Activated naive CD8-positive, alpha-beta T cell (primary cell): ENCODE measurements around the gene PNPLA6.

Experiments used
- H3K27ac Mint-ChIP-seq: one replicate; pipeline ENCODE4 v1.8.0; 2021; ENCODE audit warnings: mixed read lengths
- H3K27me3 Mint-ChIP-seq: one replicate; pipeline ENCODE4 v1.8.0; 2021; ENCODE audit warnings: mixed read lengths
- H3K36me3 Mint-ChIP-seq: one replicate; pipeline ENCODE4 v1.8.0; 2021; ENCODE audit warnings: mixed read lengths
- H3K4me1 Mint-ChIP-seq: one replicate; pipeline ENCODE4 v1.8.0; 2021; ENCODE audit warnings: low read depth, mixed read lengths
- H3K4me3 Mint-ChIP-seq: one replicate; pipeline ENCODE4 v1.8.0; 2021; ENCODE audit warnings: mild to moderate bottlenecking, mixed read lengths
- H3K9me3 Mint-ChIP-seq: one replicate; pipeline ENCODE4 v1.8.0; 2021; ENCODE audit warnings: low read depth, mixed read lengths

Gene PNPLA6

GRCh38 chr19:7535047-7535997 is at the start of gene PNPLA6:
Gene PNPLA6, plus strand, starts transcription at chr19:7535717. Its CDS starts 72 bp downstream, at chr19:7535789.
- no peaks in the 10 kb centered on the region for H3K9me3 Mint-ChIP-seq
- peaks cover 4% of the 10 kb centered on the region for H3K36me3 Mint-ChIP-seq
- peak within 1 kb of the TSS; percentile 85 for H3K27ac Mint-ChIP-seq
- H3K4me1 Mint-ChIP-seq: peaks cover 11% of the 10 kb centered on the region
- H3K27me3 Mint-ChIP-seq: no peaks in the 10 kb centered on the region
- peak within 1 kb of the TSS; percentile 94 for H3K4me3 Mint-ChIP-seq

GRCh38 chr19:7486923-7487322 is 48.6 kb upstream of the PNPLA6 start:
- no peaks in the 10 kb centered on the region for H3K36me3 Mint-ChIP-seq
- H3K27ac Mint-ChIP-seq: no peak overlapping the region
- no peaks in the 10 kb centered on the region for H3K9me3 Mint-ChIP-seq

GRCh38 chr19:7488736-7489353 is 46.7 kb upstream of the PNPLA6 start, which contains the start of gene PEX11G:
Gene PEX11G, minus strand, starts transcription at chr19:7489035. Its CDS starts 25 bp downstream, at chr19:7489010.
- Mint-ChIP-seq H3K4me1 (peaks cover 20% of the 10 kb centered on the region), H3K9me3 (no peaks in the 10 kb centered on the region), H3K36me3 (no peaks in the 10 kb centered on the region), H3K27ac (peak within 1 kb of the TSS; percentile 92), H3K27me3 (no peaks in the 10 kb centered on the region), H3K4me3 (peak within 1 kb of the TSS; percentile 91)

More at GRCh38 chr19:7486923-7487322, 48.6 kb upstream of the PNPLA6 start:
- H3K4me3 Mint-ChIP-seq: peak overlapping the region; percentile 42
- peaks cover 22% of the 10 kb centered on the region for H3K4me1 Mint-ChIP-seq
- no peaks in the 10 kb centered on the region for H3K27me3 Mint-ChIP-seq

- Mint-ChIP-seq H3K27me3 (no peaks in the 10 kb centered on the region), H3K27ac (peak overlapping the region; percentile 92), H3K9me3 (no peaks in the 10 kb centered on the region), H3K36me3 (no peaks in the 10 kb centered on the region), H3K4me1 (peaks cover 17% of the 10 kb centered on the region), H3K4me3 (peak overlapping the region; percentile 91)
Measured at GRCh38 chr19:7489609-7490044, 45.9 kb upstream of the PNPLA6 start.

- no peaks in the 10 kb centered on the region for H3K36me3 Mint-ChIP-seq
- no peak overlapping the region for H3K4me3 Mint-ChIP-seq
- H3K4me1 Mint-ChIP-seq: peaks cover 17% of the 10 kb centered on the region
- H3K27ac Mint-ChIP-seq: no peak overlapping the region
- no peaks in the 10 kb centered on the region for H3K9me3 Mint-ChIP-seq
- peaks cover 3% of the 10 kb centered on the region for H3K27me3 Mint-ChIP-seq
Measured at GRCh38 chr19:7492142-7492541, 43.4 kb upstream of the PNPLA6 start.

GRCh38 chr19:7492558-7492957 is 43.0 kb upstream of the PNPLA6 start:
- no peak overlapping the region for H3K4me3 Mint-ChIP-seq
- peaks cover 6% of the 10 kb centered on the region for H3K27me3 Mint-ChIP-seq

GRCh38 chr19:7494416-7495098 is 41.0 kb upstream of the PNPLA6 start:
- H3K9me3 Mint-ChIP-seq: no peaks in the 10 kb centered on the region
- peaks cover 11% of the 10 kb centered on the region for H3K4me1 Mint-ChIP-seq
- H3K4me3 Mint-ChIP-seq: no peak overlapping the region
- peaks cover 11% of the 10 kb centered on the region for H3K27me3 Mint-ChIP-seq
- no peaks in the 10 kb centered on the region for H3K36me3 Mint-ChIP-seq
- H3K27ac Mint-ChIP-seq: no peak overlapping the region

More at GRCh38 chr19:7492558-7492957, 43.0 kb upstream of the PNPLA6 start:
- H3K36me3 Mint-ChIP-seq: no peaks in the 10 kb centered on the region
- no peaks in the 10 kb centered on the region for H3K9me3 Mint-ChIP-seq
- H3K4me1 Mint-ChIP-seq: peaks cover 17% of the 10 kb centered on the region
- H3K27ac Mint-ChIP-seq: no peak overlapping the region

- no peak overlapping the region for H3K4me3 Mint-ChIP-seq
- peaks cover 4% of the 10 kb centered on the region for H3K4me1 Mint-ChIP-seq
- H3K27me3 Mint-ChIP-seq: peaks cover 13% of the 10 kb centered on the region
- no peaks in the 10 kb centered on the region for H3K9me3 Mint-ChIP-seq
- H3K27ac Mint-ChIP-seq: no peak overlapping the region
- H3K36me3 Mint-ChIP-seq: no peaks in the 10 kb centered on the region
Measured at GRCh38 chr19:7497292-7497691, 38.2 kb upstream of the PNPLA6 start.

- Mint-ChIP-seq H3K36me3 (no peaks in the 10 kb centered on the region), H3K4me3 (peak overlapping the region; percentile 59), H3K4me1 (peaks cover 6% of the 10 kb centered on the region), H3K27ac (no peak overlapping the region), H3K27me3 (peaks cover 21% of the 10 kb centered on the region), H3K9me3 (no peaks in the 10 kb centered on the region)
Measured at GRCh38 chr19:7500811-7501450, 34.6 kb upstream of the PNPLA6 start.

- H3K4me3 Mint-ChIP-seq: no peak overlapping the region
- H3K27ac Mint-ChIP-seq: no peak overlapping the region
- peaks cover 10% of the 10 kb centered on the region for H3K4me1 Mint-ChIP-seq
- no peaks in the 10 kb centered on the region for H3K9me3 Mint-ChIP-seq
- no peaks in the 10 kb centered on the region for H3K36me3 Mint-ChIP-seq
- peaks cover 17% of the 10 kb centered on the region for H3K27me3 Mint-ChIP-seq
Measured at GRCh38 chr19:7502552-7502951, 33.0 kb upstream of the PNPLA6 start.

GRCh38 chr19:7504684-7505083 is 30.8 kb upstream of the PNPLA6 start:
- Mint-ChIP-seq H3K4me3 (no peak overlapping the region), H3K27ac (no peak overlapping the region), H3K36me3 (no peaks in the 10 kb centered on the region), H3K4me1 (peaks cover 10% of the 10 kb centered on the region), H3K9me3 (no peaks in the 10 kb centered on the region), H3K27me3 (peaks cover 12% of the 10 kb centered on the region)

GRCh38 chr19:7505288-7505681 is 30.2 kb upstream of the PNPLA6 start:
- Mint-ChIP-seq H3K27me3 (peaks cover 12% of the 10 kb centered on the region), H3K9me3 (no peaks in the 10 kb centered on the region), H3K4me3 (peak overlapping the region; percentile 40), H3K4me1 (peaks cover 10% of the 10 kb centered on the region), H3K27ac (no peak overlapping the region), H3K36me3 (no peaks in the 10 kb centered on the region)

GRCh38 chr19:7505682-7506384 is 29.7 kb upstream of the PNPLA6 start:
- Mint-ChIP-seq H3K9me3 (no peaks in the 10 kb centered on the region), H3K4me3 (peak overlapping the region; percentile 40), H3K27me3 (peaks cover 12% of the 10 kb centered on the region), H3K27ac (no peak overlapping the region), H3K36me3 (no peaks in the 10 kb centered on the region), H3K4me1 (peaks cover 10% of the 10 kb centered on the region)
